Activated naive CD4-positive, alpha-beta T cell treated with anti-CD3 and anti-CD28 coated beads for 36 hours (primary cell): ENCODE results near the gene TCERG1L. TPM values are rescaled to one million over a fixed set of nuclear protein-coding genes. Genes with fewer than 3 reads are reported as not detected.

Experiments
- CTCF ChIA-PET: fragments of 350-600 bp; sonication (Branson Sonifier 250); formaldehyde crosslinking; loops from one replicate; lab custom pipeline; 2021; ENCODE audit warnings: antibody characterized with exemption; lab: Charles Lee
- DNase-seq: peaks from one replicate; pipeline ENCODE4 v3.0.0-alpha.2; 2020
- H3K27ac Mint-ChIP-seq: one replicate; pipeline ENCODE4 v1.8.0; 2021; ENCODE audit warnings: mild to moderate bottlenecking, mixed read lengths
- H3K27me3 Mint-ChIP-seq: one replicate; pipeline ENCODE4 v1.8.0; 2021; ENCODE audit warnings: low read depth, mixed read lengths
- H3K36me3 Mint-ChIP-seq: one replicate; pipeline ENCODE4 v1.8.0; 2021; ENCODE audit warnings: low read depth, mixed read lengths
- H3K4me1 Mint-ChIP-seq: one replicate; pipeline ENCODE4 v1.8.0; 2021; ENCODE audit warnings: low read depth, mixed read lengths
- H3K4me3 Mint-ChIP-seq: one replicate; pipeline ENCODE4 v1.8.0; 2021; ENCODE audit warnings: mild to moderate bottlenecking, moderate library complexity, mixed read lengths
- H3K9me3 Mint-ChIP-seq: one replicate; pipeline ENCODE4 v1.8.0; 2021; ENCODE audit warnings: mixed read lengths
- intact Hi-C: fragments of 100-400 bp; cut with micrococcal nuclease; formaldehyde crosslinking; loops from one replicate; pipeline ENCODE4 v1.15.1; 2023
- total RNA-seq, 2 experiments: library from RNA; stranded (reverse); gene quantifications; one replicate each; pipeline ENCODE4 v1.2.3, GENCODE V29; 2021

The TCERG1L gene
- total RNA-seq, 2 experiments from 2014 or later, result 0.10 TPM; not detected in 1

- H3K4me3 Mint-ChIP-seq, result no peak overlapping the region
- DNase-seq, result no peak
- no peaks in the 10 kb centered on the region for H3K36me3 Mint-ChIP-seq
- H3K9me3 Mint-ChIP-seq, result no peaks in the 10 kb centered on the region
- no peaks in the 10 kb centered on the region for H3K4me1 Mint-ChIP-seq
- CTCF ChIA-PET, result interaction anchor here (0.6 kb wide), 1 partner anchor 33 kb away, joined by 3 read pairs; no protein-coding TSS in a partner anchor
- H3K27me3 Mint-ChIP-seq, result no peaks in the 10 kb centered on the region
- no peak overlapping the region for H3K27ac Mint-ChIP-seq
- intact Hi-C loops, result no loop called here
Measured at GRCh38 chr10:131274883-131275282, 36.6 kb downstream of the TCERG1L start.

- CTCF ChIA-PET, result no interaction called here
- Mint-ChIP-seq H3K4me1 (no peaks in the 10 kb centered on the region), H3K27me3 (no peaks in the 10 kb centered on the region), H3K9me3 (no peaks in the 10 kb centered on the region), H3K4me3 (no peak overlapping the region), H3K36me3 (no peaks in the 10 kb centered on the region), H3K27ac (no peak overlapping the region)
- no peak for DNase-seq
- intact Hi-C loops, result no loop called here
Measured at GRCh38 chr10:131274133-131274880, 37.2 kb downstream of the TCERG1L start.

- Mint-ChIP-seq H3K36me3 (no peaks in the 10 kb centered on the region), H3K27me3 (no peaks in the 10 kb centered on the region), H3K9me3 (no peaks in the 10 kb centered on the region), H3K4me3 (no peak overlapping the region), H3K27ac (no peak overlapping the region), H3K4me1 (no peaks in the 10 kb centered on the region)
- intact Hi-C loops, result no loop called here
- CTCF ChIA-PET, result no interaction called here
- no peak for DNase-seq
Measured at GRCh38 chr10:131273476-131273875, 38.0 kb downstream of the TCERG1L start.

GRCh38 chr10:131272897-131273451 lies 38.5 kb downstream of the TCERG1L start:
- Mint-ChIP-seq H3K36me3 (no peaks in the 10 kb centered on the region), H3K27ac (no peak overlapping the region), H3K4me3 (no peak overlapping the region), H3K27me3 (no peaks in the 10 kb centered on the region), H3K4me1 (no peaks in the 10 kb centered on the region), H3K9me3 (no peaks in the 10 kb centered on the region)
- intact Hi-C loops, result no loop called here
- CTCF ChIA-PET, result no interaction called here
- no peak for DNase-seq

- intact Hi-C loops, result no loop called here
- H3K9me3 Mint-ChIP-seq, result no peaks in the 10 kb centered on the region
- no peak overlapping the region for H3K4me3 Mint-ChIP-seq
- no peaks in the 10 kb centered on the region for H3K36me3 Mint-ChIP-seq
- H3K27me3 Mint-ChIP-seq, result no peaks in the 10 kb centered on the region
- no peaks in the 10 kb centered on the region for H3K4me1 Mint-ChIP-seq
- CTCF ChIA-PET, result no interaction called here
- no peak overlapping the region for H3K27ac Mint-ChIP-seq
- DNase-seq, result no peak
Measured at GRCh38 chr10:131271966-131272365, 39.6 kb downstream of the TCERG1L start.

GRCh38 chr10:131271195-131271880 lies 40.2 kb downstream of the TCERG1L start:
- Mint-ChIP-seq H3K36me3 (no peaks in the 10 kb centered on the region), H3K27ac (no peak overlapping the region), H3K4me3 (no peak overlapping the region)

GRCh38 chr10:131270461-131271190 lies 40.9 kb downstream of the TCERG1L start:
- DNase-seq, result no peak
- no peak overlapping the region for H3K4me3 Mint-ChIP-seq
- H3K36me3 Mint-ChIP-seq, result no peaks in the 10 kb centered on the region
- intact Hi-C loops, result no loop called here
- no peaks in the 10 kb centered on the region for H3K27me3 Mint-ChIP-seq
- CTCF ChIA-PET, result no interaction called here
- H3K27ac Mint-ChIP-seq, result no peak overlapping the region
- no peaks in the 10 kb centered on the region for H3K9me3 Mint-ChIP-seq
- no peaks in the 10 kb centered on the region for H3K4me1 Mint-ChIP-seq

More at GRCh38 chr10:131271195-131271880, 40.2 kb downstream of the TCERG1L start:
- Mint-ChIP-seq H3K9me3 (no peaks in the 10 kb centered on the region), H3K4me1 (no peaks in the 10 kb centered on the region), H3K27me3 (no peaks in the 10 kb centered on the region)
- no peak for DNase-seq
- CTCF ChIA-PET, result no interaction called here
- intact Hi-C loops, result no loop called here

GRCh38 chr10:131269776-131270460 lies 41.6 kb downstream of the TCERG1L start:
- CTCF ChIA-PET, result no interaction called here
- no peaks in the 10 kb centered on the region for H3K36me3 Mint-ChIP-seq
- no peak overlapping the region for H3K4me3 Mint-ChIP-seq

GRCh38 chr10:131267814-131268095 lies 43.8 kb downstream of the TCERG1L start:
- no peak overlapping the region for H3K4me3 Mint-ChIP-seq
- CTCF ChIA-PET, result no interaction called here
- no peaks in the 10 kb centered on the region for H3K36me3 Mint-ChIP-seq
- no peak for DNase-seq
- intact Hi-C loops, result no loop called here
- H3K4me1 Mint-ChIP-seq, result no peaks in the 10 kb centered on the region
- no peaks in the 10 kb centered on the region for H3K9me3 Mint-ChIP-seq
- no peak overlapping the region for H3K27ac Mint-ChIP-seq
- H3K27me3 Mint-ChIP-seq, result no peaks in the 10 kb centered on the region

More at GRCh38 chr10:131269776-131270460, 41.6 kb downstream of the TCERG1L start:
- no peaks in the 10 kb centered on the region for H3K4me1 Mint-ChIP-seq
- no peaks in the 10 kb centered on the region for H3K9me3 Mint-ChIP-seq
- intact Hi-C loops, result no loop called here
- no peaks in the 10 kb centered on the region for H3K27me3 Mint-ChIP-seq
- H3K27ac Mint-ChIP-seq, result no peak overlapping the region
- DNase-seq, result no peak

GRCh38 chr10:131266936-131267813 lies 44.3 kb downstream of the TCERG1L start:
- intact Hi-C loops, result no loop called here
- H3K4me3 Mint-ChIP-seq, result no peak overlapping the region
- no peaks in the 10 kb centered on the region for H3K4me1 Mint-ChIP-seq
- H3K9me3 Mint-ChIP-seq, result no peaks in the 10 kb centered on the region
- no peak overlapping the region for H3K27ac Mint-ChIP-seq
- H3K36me3 Mint-ChIP-seq, result no peaks in the 10 kb centered on the region
- no peaks in the 10 kb centered on the region for H3K27me3 Mint-ChIP-seq
- CTCF ChIA-PET, result no interaction called here
- no peak for DNase-seq

GRCh38 chr10:131264110-131264788 lies 47.3 kb downstream of the TCERG1L start:
- Mint-ChIP-seq H3K27me3 (no peaks in the 10 kb centered on the region), H3K4me3 (no peak overlapping the region), H3K4me1 (no peaks in the 10 kb centered on the region), H3K9me3 (no peaks in the 10 kb centered on the region), H3K36me3 (no peaks in the 10 kb centered on the region), H3K27ac (no peak overlapping the region)
- DNase-seq, result no peak
- CTCF ChIA-PET, result no interaction called here
- intact Hi-C loops, result no loop called here
